ENCODE measurements around the gene KCNG4.

The KCNG4 gene

GRCh38 chr16:84239909-84240308 is at the start of gene KCNG4:
KCNG4 (minus strand) TSS chr16:84240012; CDS start chr16:84237485, 2,527 bp downstream.
- DNase-seq = no peak

- DNase-seq = no peak
Measured at GRCh38 chr16:84288902-84289301, 49.1 kb upstream of the KCNG4 start.

DNA sequence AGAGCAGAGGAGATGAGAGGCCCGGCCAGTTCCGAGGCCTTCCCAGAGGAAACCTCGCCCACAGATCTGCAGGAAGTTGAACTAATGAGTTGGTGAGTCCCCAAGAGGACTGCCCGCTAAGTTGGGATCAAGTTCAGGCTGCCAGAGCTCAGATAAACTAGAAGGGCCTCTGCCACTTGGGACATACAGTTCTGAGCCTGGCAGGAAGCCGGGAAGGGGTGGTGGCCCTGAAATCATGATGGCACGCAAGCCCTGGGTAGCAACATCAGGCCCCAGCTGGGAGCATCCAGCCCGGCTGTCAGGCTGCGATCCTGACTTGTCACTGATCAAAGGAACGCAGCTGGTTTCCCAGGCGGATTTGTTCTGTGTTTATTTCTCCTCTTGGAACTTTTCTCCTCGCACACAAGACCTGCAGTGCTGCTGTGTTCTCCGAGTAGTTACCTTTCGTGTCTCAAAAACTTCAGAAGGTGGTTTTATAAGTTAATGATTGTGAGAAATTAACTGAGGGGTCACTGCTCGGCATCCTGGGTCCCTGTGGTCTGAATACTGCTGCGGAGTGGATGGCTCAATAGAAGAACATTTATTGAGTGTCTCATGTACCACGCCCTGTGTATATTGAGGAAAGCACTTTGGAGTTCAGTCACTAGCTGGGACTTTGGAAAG is 46.9 kb upstream of the KCNG4 start:
- no peak for DNase-seq

- DNase-seq = no peak
Measured at GRCh38 chr16:84284154-84284722, 44.4 kb upstream of the KCNG4 start.

DNA sequence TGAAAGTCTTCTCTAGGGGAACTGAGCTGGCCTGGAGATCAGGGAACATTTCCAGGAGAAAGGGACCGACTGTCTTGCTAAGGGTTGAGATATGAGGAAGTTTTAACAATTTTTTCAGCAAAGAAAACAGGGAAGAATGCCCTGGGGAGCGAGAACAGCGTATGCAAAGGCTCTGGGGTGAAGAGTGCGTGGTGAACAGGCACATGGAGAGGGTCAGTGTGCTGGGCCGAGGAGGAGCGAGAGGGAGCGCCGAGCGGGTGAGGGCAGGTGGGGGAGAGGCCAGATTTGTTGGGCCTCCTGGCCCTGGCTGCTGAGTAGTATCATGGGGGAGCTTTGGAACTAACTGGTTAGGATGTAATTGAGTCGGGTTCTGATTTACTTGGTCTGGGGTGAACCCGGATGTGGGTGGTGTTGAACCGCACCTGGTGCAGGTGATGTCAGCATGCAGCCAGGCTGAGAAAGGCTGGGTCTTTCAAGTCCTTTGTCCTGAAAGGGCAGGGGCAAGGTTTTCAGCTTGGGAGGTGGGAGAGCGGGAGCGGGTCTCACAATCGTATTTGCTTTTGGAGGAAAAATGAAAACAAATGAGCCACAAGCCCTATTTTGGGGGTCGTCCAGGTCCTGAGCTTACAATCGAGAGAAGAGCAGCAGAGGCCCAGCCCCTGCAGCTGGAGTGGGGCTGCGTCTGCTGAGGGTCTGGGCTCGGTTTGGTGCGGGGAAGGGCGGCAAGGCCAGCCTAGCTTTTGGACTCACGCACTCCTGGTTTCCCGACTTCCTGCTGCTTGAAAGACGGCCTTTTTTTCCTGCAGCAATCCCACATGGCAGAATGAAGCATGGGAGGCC is 43.7 kb upstream of the KCNG4 start:
- DNase-seq = no peak

DNA sequence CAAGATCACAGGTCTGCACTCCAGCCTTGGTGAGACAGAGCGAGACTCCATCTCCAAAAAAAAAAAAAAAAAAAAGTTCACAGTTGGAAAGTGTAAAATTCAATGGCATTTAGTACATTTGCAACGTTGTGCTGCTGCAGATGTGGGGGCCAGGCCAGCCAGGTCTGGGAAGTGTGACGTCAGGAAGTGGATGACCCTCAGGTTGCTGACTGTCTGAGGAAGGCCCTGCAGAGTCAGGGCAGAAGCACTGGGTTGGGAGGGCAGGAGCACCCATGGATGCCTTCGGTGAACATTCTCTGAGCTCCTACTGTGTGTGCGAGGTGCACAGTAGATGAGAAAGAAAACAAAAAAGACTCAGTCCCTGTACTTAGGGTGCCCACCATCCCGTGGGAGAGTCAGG is 42.7 kb upstream of the KCNG4 start:
- no peak for DNase-seq

DNA sequence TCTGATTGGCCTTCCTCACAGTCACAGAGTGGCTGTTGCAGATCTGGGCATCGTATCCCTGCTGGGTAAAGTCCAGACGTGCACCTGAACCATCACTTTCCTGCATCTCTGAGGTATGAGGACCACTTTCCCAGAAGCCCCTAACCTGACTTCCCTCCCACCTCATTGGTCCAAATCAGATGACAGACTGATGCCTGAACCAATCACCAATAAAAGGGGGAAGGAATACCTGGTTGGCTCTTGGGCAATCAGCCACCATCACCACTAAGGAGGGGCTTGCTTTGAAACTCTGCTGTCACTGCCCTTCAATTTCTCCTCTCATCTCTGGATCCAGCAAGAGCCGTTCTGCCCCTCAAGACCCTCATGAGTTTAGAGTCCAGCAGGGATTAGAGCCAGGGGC is 41.3 kb upstream of the KCNG4 start:
- no peak for DNase-seq

GRCh38 chr16:84279881-84280280 is 40.1 kb upstream of the KCNG4 start:
- no peak for DNase-seq

GRCh38 chr16:84278968-84279367 is 39.2 kb upstream of the KCNG4 start:
- no peak for DNase-seq

DNA sequence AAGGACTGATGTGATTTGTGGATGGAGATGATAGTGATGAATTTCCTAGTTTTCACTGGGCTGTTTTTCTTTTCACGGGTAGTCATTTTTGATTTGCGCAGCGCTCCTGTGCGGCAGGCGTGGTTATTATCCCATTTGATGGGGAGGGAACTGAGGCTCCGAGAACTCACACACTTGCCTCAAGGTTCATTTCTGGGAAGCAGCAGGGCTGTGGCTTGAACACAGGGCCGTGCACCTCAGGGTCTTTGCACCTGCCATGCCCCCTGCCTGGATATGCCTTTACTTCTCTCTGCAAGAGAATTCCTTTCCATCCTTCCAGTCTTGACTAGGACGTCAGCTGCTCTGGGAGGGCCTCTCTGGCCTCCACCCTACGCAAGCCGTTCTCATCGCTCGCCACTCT is 38.5 kb upstream of the KCNG4 start:
- no peak for DNase-seq

DNA sequence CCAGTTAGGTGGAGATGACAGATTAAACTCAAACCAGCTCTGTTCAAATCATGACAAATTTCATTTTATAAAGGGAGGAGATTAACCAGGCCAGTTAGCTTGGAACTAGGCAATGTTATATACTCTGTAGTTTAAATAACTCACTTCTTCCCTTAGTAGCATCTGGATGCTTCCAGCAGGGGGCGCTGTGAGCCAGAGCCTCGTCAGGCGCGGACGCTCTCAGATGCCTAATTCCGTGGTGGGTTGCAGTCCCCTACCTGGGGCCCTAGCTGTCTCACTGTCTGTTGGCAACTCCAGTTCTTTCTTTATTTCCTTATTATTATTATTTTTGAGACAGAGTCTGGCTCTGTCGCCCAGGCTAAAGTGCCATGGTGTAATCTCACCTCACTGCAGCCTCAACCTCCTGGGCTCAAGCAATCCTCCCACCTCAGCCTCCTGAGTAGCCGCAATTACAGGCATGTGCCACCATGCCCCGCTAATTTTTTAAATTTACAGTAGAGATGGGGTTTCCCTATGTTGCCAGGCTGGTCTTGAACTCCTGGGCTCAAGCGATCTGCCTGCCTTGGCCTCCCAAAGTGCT is 37.5 kb upstream of the KCNG4 start:
- peak; percentile 82 to 83 for DNase-seq

- no peak for DNase-seq
Measured at GRCh38 chr16:84275585-84276151, 35.9 kb upstream of the KCNG4 start.

- DNase-seq = no peak
Measured at GRCh38 chr16:84274515-84274914, 34.7 kb upstream of the KCNG4 start.

GRCh38 chr16:84272740-84273320 is 33.0 kb upstream of the KCNG4 start:
- no peak for DNase-seq

DNA sequence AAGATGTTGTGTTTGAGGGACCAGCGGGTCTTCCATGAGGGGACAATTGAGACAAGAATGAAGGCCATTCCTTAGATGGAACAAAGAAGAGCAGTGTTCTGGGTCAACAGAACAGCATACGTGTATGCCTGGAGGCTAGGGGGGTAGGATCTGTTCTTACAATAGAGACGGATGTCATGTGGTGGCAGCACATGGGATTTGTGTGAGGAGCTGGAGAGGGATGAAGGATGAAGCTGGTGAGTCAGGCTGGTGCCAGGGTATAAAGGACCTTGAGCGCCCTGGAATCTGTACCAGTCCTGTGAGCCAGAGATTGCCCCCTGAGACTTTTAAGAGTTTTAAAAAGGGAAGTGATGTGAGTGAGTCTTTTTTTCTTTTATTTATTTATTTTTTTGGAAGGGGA is 32.1 kb upstream of the KCNG4 start:
- no peak for DNase-seq

DNA sequence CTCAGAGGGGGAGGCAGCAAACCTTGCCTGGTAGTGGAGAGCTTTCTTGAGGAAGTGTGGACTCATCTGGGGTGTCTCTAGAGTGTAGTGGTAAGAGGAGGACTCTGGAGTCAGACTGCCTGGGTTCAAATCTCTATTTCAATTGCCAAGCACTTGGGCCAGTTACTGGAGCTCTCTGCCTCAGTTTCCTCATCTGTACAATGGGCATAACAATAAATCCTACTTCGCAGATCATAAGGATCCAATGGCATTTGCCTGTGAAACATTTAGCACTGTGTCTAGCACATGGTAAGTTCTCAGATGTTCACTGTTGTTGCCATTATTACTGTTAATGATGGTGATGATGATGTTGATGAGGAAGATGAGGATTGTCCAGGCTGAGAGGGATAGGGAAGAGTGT is 31.2 kb upstream of the KCNG4 start:
- DNase-seq = no peak

DNA sequence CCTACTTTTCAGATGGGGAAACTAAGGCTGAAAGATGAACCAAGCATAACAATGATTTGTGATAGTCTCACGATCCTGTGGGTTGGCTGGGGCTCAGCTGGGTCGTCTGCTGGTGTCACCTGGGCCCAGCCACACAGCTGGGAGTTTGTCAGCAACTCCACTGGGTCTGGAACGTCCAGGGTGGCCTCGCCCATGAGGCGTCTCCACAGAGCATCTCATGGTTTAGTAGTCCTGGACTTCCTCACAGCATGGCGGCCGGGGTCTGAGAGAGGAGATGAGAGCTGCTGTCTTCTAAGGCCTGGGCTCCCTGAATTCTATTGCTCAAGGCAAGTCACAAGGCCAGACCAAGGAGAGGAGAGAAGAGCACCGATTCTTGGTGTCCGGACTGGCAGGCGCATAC is 30.7 kb upstream of the KCNG4 start:
- DNase-seq = no peak

DNA sequence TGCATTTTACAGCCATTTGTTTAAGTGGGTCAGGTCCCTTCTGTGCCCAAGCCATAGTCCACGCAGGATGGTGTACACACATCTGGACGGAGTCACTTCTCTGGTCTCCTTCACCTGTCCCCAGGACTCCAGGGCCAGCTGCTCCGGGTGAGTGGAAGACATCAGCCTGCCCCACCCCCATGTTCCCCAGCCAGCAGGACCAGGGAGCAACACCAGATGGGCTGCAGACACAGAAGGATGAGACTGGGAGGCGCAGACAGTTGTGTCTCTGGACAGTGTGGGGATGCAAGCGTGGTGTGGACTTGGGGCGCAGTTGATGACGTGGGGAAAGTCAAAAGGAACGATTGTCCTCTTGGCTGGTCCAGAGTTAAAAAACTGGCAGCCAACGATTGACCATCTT is 30.3 kb upstream of the KCNG4 start:
- no peak for DNase-seq

- DNase-seq = no peak
Measured at GRCh38 chr16:84268291-84269040, 28.7 kb upstream of the KCNG4 start.

- no peak for DNase-seq
Measured at GRCh38 chr16:84267380-84267779, 27.6 kb upstream of the KCNG4 start.

- DNase-seq = peak; percentile 14 to 19
Measured at GRCh38 chr16:84266451-84266850, 26.6 kb upstream of the KCNG4 start.

- no peak for DNase-seq
Measured at GRCh38 chr16:84262939-84263338, 23.1 kb upstream of the KCNG4 start.

Data from stimulated activated CD4-positive, alpha-beta T cell treated with anti-CD3 and anti-CD28 coated beads, Interleukin-2, amount 100 ng/mL, for 24 hours (primary cell).